Nephron (organoid): ENCODE data around the gene SRGN.

Experiments
- H3K27ac Mint-ChIP-seq, 3 experiments: 2 replicates each; pipeline ENCODE4 v1.8.0; 2020; ENCODE audit warnings: mixed read lengths in 3 of 3, mild to moderate bottlenecking in 2 of 3, moderate library complexity in 1 of 3
- H3K27me3 Mint-ChIP-seq: 2 replicates; pipeline ENCODE4 v1.8.0; 2021; ENCODE audit warnings: low read depth, mild to moderate bottlenecking, moderate library complexity, mixed read lengths
- H3K36me3 Mint-ChIP-seq: 2 replicates; pipeline ENCODE4 v1.8.0; 2020; ENCODE audit warnings: low read depth, mixed read lengths
- H3K4me1 Mint-ChIP-seq: 2 replicates; pipeline ENCODE4 v1.8.0; 2020; ENCODE audit warnings: mixed read lengths
- H3K4me3 Mint-ChIP-seq, 3 experiments: 2 replicates each; pipeline ENCODE4 v1.8.0; 2020; ENCODE audit warnings: mild to moderate bottlenecking in 3 of 3, mixed read lengths in 3 of 3, moderate library complexity in 2 of 3
- H3K9me3 Mint-ChIP-seq: 2 replicates; pipeline ENCODE4 v1.8.0; 2020; ENCODE audit warnings: mixed read lengths
- CTCF ChIP-seq, 3 experiments: fragments of 200-600 bp; sonication (generic); IDR thresholded peaks; one replicate each; pipeline ENCODE4 v1.5.0; 2021; ENCODE audit warnings: antibody characterized with exemption in 3 of 3; ENCODE audit not compliant: unreplicated experiment in 3 of 3

The SRGN gene

GRCh38 chr10:69096045-69096444 is 8.1 kb downstream of the SRGN start:
- Mint-ChIP-seq H3K36me3 (no peaks in the 10 kb centered on the region), H3K27ac (no peak overlapping the region), H3K27me3 (no peaks in the 10 kb centered on the region), H3K9me3 (no peaks in the 10 kb centered on the region), H3K4me1 (no peaks in the 10 kb centered on the region), H3K4me3 (no peak overlapping the region)
- TF ChIP-seq CTCF (IDR thresholded peaks at IDR 0.05; ENCODE audit: unreplicated experiment in 3 of 3): no peak

GRCh38 chr10:69097729-69098128 is 9.8 kb downstream of the SRGN start:
- Mint-ChIP-seq H3K27ac (no peak overlapping the region), H3K27me3 (peaks cover 4% of the 10 kb centered on the region), H3K9me3 (no peaks in the 10 kb centered on the region), H3K4me3 (no peak overlapping the region), H3K36me3 (no peaks in the 10 kb centered on the region), H3K4me1 (no peaks in the 10 kb centered on the region)
- no peak for TF ChIP-seq CTCF (IDR thresholded peaks at IDR 0.05; ENCODE audit: unreplicated experiment in 3 of 3)

- Mint-ChIP-seq H3K27me3 (peaks cover 9% of the 10 kb centered on the region), H3K4me1 (no peaks in the 10 kb centered on the region), H3K36me3 (no peaks in the 10 kb centered on the region), H3K4me3 (no peak overlapping the region), H3K9me3 (no peaks in the 10 kb centered on the region), H3K27ac (no peak overlapping the region)
- TF ChIP-seq CTCF (IDR thresholded peaks at IDR 0.05; ENCODE audit: unreplicated experiment in 3 of 3): no peak
These were observed 12.4 kb downstream of the SRGN start for GRCh38 chr10:69100136-69100872.

- Mint-ChIP-seq H3K4me3 (no peak overlapping the region), H3K4me1 (no peaks in the 10 kb centered on the region), H3K36me3 (no peaks in the 10 kb centered on the region), H3K9me3 (no peaks in the 10 kb centered on the region), H3K27me3 (peaks cover 9% of the 10 kb centered on the region), H3K27ac (no peak overlapping the region)
- TF ChIP-seq CTCF (IDR thresholded peaks at IDR 0.05; ENCODE audit: unreplicated experiment in 3 of 3): no peak
These were observed 13.7 kb downstream of the SRGN start for GRCh38 chr10:69101451-69102095.

GRCh38 chr10:69102440-69102839 is 14.5 kb downstream of the SRGN start:
- Mint-ChIP-seq H3K9me3 (no peaks in the 10 kb centered on the region), H3K27me3 (peaks cover 9% of the 10 kb centered on the region), H3K4me1 (no peaks in the 10 kb centered on the region), H3K36me3 (no peaks in the 10 kb centered on the region), H3K27ac (no peak overlapping the region), H3K4me3 (no peak overlapping the region)
- TF ChIP-seq CTCF (IDR thresholded peaks at IDR 0.05; ENCODE audit: unreplicated experiment in 3 of 3): no peak

GRCh38 chr10:69103784-69104183 is 15.9 kb downstream of the SRGN start:
- H3K36me3 Mint-ChIP-seq: no peaks in the 10 kb centered on the region
- no peaks in the 10 kb centered on the region for H3K4me1 Mint-ChIP-seq
- no peak overlapping the region for H3K27ac Mint-ChIP-seq
- no peak overlapping the region for H3K4me3 Mint-ChIP-seq
- peaks cover 9% of the 10 kb centered on the region for H3K27me3 Mint-ChIP-seq
- TF ChIP-seq CTCF (IDR thresholded peaks at IDR 0.05; ENCODE audit: unreplicated experiment in 3 of 3): no peak
- no peaks in the 10 kb centered on the region for H3K9me3 Mint-ChIP-seq
